Activated naive CD4-positive, alpha-beta T cell treated with anti-CD3 and anti-CD28 coated beads, Interleukin-2, amount 50 U/mL, for 24 hours (primary cell): ENCODE measurements around the gene SMARCE1.
"Not testable (repeated sequence)": the region's sequence is repeated elsewhere in the genome, so short reads cannot be mapped to it uniquely, and the experiment has no call there.

Experiments used
- H3K27ac Mint-ChIP-seq: one replicate; pipeline ENCODE4 v1.8.0; 2021; ENCODE audit warnings: mild to moderate bottlenecking, mixed read lengths
- H3K27me3 Mint-ChIP-seq: one replicate; pipeline ENCODE4 v1.8.0; 2021; ENCODE audit warnings: mixed read lengths
- H3K36me3 Mint-ChIP-seq: one replicate; pipeline ENCODE4 v1.8.0; 2021; ENCODE audit warnings: mixed read lengths
- H3K4me1 Mint-ChIP-seq: one replicate; pipeline ENCODE4 v1.8.0; 2021; ENCODE audit warnings: mixed read lengths
- H3K4me3 Mint-ChIP-seq: one replicate; pipeline ENCODE4 v1.8.0; 2021; ENCODE audit warnings: mild to moderate bottlenecking, mixed read lengths
- H3K9me3 Mint-ChIP-seq: one replicate; pipeline ENCODE4 v1.8.0; 2021; ENCODE audit warnings: mixed read lengths

Gene SMARCE1

DNA sequence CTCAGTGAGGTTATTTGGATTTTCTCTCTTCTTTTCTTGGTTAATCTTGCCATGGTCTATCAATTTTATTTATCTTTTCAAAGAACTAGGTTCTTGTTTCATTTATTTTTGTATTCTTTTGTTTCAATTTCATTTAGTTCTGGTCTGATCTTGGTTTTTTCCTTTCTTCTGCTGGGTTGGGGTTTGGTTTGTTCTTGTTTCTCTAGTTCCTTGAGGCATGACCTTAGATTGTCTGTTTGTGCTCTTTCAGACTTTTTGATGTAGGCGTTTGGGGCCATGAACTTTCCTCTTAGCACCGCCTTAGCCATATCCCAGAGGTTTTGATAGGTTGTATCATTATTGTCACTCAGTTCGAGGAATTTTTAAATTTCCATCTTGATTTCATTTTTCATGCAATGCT is 61.4 kb downstream of the SMARCE1 start:
- Mint-ChIP-seq H3K4me1 (peaks cover 97% of the 10 kb centered on the region), H3K9me3 (peaks cover 19% of the 10 kb centered on the region), H3K4me3 (peak overlapping the region; percentile 71), H3K36me3 (peaks cover 20% of the 10 kb centered on the region), H3K27ac (peak overlapping the region; percentile 81)
- H3K27me3 Mint-ChIP-seq = not testable (repeated sequence)

DNA sequence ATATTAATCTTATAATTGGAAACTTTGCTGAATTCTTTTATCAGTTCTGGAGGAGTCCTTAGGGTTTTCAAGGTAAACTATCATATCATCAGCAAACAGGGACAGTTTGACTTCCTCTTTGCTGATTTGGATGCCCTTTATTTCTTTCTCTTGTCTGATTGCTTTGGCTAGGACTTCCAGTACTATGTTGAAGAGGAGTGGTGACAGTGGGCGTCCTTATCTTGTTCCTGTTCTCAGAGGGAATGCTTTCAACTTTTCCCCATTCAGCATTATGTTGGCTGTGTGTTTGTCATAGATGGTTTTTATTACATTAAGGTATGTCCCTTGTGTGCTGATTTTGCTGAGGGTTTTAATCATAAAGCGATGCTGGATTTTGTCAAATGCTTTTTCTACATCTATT is 62.7 kb downstream of the SMARCE1 start:
- H3K4me1 Mint-ChIP-seq = peaks cover 96% of the 10 kb centered on the region
- H3K27me3 Mint-ChIP-seq, H3K4me3 Mint-ChIP-seq: not testable (repeated sequence)
- H3K36me3 Mint-ChIP-seq = peaks cover 20% of the 10 kb centered on the region
- peak overlapping the region; percentile 84 for H3K27ac Mint-ChIP-seq
- H3K9me3 Mint-ChIP-seq = peaks cover 16% of the 10 kb centered on the region

DNA sequence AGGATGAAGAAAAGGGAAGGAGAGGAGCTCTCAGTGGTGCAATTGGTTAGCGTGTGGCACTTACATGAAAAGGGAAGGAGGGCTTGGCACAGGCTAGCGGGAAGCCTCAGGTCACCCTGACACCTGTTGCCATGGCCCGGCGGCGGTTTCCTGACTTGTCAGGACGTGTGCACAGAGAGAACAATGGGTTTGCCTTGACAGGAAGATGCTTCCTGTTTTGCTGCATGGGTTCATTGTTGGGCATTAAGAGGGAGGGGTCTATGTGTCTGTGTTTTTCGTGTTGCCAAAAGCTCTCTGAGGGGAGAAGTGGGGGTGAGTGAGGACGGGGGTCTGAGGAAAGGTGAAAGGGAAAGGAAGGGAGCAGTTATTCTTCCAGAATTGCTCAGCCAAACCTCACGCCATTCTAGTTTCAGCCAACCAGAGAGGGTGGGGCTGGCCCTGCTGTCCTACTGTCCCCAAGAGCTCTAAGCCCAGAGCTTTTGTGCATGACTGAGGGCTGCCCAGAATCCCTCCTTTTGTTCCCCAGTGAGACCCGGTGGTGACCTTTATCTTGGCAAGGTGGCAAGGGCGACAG is 65.2 kb downstream of the SMARCE1 start:
- peaks cover 96% of the 10 kb centered on the region for H3K4me1 Mint-ChIP-seq

DNA sequence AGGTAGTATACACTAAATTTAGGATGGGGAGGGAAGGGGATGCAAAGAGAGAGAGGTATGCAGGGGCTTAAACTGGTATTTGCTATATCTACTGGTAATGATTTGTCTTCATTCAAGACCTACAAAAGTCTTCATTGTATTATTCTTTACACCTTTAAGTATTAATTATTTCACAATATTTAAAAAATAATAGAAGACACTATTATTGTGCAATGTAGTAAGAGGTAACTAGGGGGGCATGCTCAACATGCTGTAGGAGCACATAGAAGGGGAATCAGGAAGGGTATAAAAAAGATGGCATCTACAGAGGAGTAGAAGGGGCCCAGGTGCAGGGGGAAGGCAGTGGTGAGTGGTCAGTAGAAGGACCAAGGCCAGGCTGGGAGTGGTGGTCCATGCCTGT is 67.5 kb downstream of the SMARCE1 start:
- H3K27me3 Mint-ChIP-seq = no peaks in the 10 kb centered on the region
- peaks cover 11% of the 10 kb centered on the region for H3K36me3 Mint-ChIP-seq
- H3K27ac Mint-ChIP-seq = peak overlapping the region; percentile 71
- H3K4me1 Mint-ChIP-seq = peaks cover 94% of the 10 kb centered on the region
- H3K4me3 Mint-ChIP-seq = peak overlapping the region; percentile 27
- peaks cover 6% of the 10 kb centered on the region for H3K9me3 Mint-ChIP-seq

More for the DNA sequence above, 65.2 kb downstream of the SMARCE1 start:
- Mint-ChIP-seq H3K4me3 (peak overlapping the region; percentile 78), H3K27me3 (no peaks in the 10 kb centered on the region), H3K36me3 (peaks cover 15% of the 10 kb centered on the region), H3K9me3 (peaks cover 7% of the 10 kb centered on the region), H3K27ac (peak overlapping the region; percentile 86)

DNA sequence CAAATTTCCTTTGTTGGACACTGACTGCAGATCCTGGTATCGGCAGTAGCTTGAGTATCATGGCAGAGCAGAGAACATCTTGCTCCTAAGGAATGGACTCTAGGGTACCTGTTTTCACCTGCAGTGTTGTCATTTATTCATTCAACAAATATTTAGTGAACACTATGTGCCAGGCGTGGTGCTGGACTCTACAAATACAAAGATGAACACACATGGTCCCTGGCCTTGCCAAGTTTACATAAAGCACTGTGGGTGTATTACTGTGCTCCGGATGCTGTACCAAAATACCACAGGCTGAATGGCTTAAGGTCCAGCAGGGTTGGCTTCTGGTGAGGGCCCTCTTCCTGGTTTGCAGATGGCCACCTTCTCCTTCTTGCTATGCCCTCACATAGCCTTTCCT is 68.1 kb downstream of the SMARCE1 start:
- no peaks in the 10 kb centered on the region for H3K27me3 Mint-ChIP-seq
- no peaks in the 10 kb centered on the region for H3K9me3 Mint-ChIP-seq
- H3K36me3 Mint-ChIP-seq = peaks cover 10% of the 10 kb centered on the region
- H3K4me1 Mint-ChIP-seq = peaks cover 92% of the 10 kb centered on the region
- H3K4me3 Mint-ChIP-seq = peak overlapping the region; percentile 27
- H3K27ac Mint-ChIP-seq = peak overlapping the region; percentile 39

DNA sequence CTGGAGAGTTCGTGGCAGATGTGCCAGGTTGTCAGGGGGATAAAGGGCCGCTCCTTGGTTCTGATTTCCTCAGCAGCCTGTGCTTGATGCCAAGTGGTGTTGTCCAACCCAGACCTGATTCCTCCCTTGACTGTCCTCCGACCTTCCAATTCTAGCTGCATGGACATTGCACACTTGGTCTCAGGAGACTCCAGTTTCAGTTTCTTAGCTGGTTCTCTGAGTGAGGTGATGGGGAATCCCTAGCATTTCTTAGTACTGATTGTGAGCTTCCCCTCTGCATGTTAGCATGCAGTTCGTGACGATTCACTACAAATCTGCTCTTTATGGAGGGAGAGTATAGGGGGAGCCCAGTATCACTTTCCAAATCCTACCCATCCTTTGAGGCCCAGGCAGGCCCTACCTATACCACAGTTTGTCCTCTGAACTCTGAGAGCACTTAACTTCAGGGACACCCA is 70.0 kb downstream of the SMARCE1 start:
- H3K4me1 Mint-ChIP-seq = peaks cover 83% of the 10 kb centered on the region
- no peaks in the 10 kb centered on the region for H3K27me3 Mint-ChIP-seq
- peak overlapping the region; percentile 31 for H3K27ac Mint-ChIP-seq

DNA sequence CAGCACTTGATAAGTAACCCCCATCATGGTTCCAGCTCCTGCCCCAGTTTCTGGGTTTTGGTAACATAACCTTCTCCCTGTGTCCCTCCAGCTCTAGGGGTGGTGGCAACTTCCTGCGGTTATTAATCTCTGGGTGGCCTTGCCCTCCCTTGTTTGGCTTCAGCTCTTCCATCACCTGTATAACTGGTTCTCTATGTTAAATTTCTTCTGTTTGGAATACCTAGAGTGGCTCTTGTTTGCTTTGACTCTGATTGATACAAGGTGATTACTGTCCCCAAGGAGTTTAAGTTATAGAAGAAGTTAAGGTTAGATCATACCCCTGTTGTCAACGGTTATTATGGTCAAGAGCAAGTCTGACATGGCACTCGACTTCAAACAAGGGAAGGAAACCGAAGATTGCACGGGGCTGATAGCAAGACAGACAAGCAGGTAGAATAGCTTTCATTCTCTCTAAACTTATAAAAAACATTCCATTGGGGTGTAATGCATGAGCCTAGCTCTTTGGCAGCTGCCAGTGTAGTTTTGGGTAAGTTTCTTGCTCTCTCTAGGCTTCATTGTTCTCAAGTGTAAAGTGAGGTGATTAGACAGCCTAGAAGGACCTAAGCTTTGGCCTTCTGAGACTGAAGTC is 71.4 kb downstream of the SMARCE1 start:
- Mint-ChIP-seq H3K36me3 (peaks cover 20% of the 10 kb centered on the region), H3K9me3 (peaks cover 8% of the 10 kb centered on the region), H3K27me3 (no peaks in the 10 kb centered on the region), H3K4me1 (peaks cover 83% of the 10 kb centered on the region), H3K4me3 (peak overlapping the region; percentile 47), H3K27ac (peak overlapping the region; percentile 60)

More for the DNA sequence above, 70.0 kb downstream of the SMARCE1 start:
- Mint-ChIP-seq H3K36me3 (peaks cover 11% of the 10 kb centered on the region), H3K9me3 (no peaks in the 10 kb centered on the region), H3K4me3 (peak overlapping the region; percentile 45)
